KG1 (cell line): ENCODE data around the gene ABCA5.

Source experiments
- DNase-seq: peaks from one replicate; lab custom pipeline; 2025; lab: John Stamatoyannopoulos, UW

The ABCA5 gene

DNA sequence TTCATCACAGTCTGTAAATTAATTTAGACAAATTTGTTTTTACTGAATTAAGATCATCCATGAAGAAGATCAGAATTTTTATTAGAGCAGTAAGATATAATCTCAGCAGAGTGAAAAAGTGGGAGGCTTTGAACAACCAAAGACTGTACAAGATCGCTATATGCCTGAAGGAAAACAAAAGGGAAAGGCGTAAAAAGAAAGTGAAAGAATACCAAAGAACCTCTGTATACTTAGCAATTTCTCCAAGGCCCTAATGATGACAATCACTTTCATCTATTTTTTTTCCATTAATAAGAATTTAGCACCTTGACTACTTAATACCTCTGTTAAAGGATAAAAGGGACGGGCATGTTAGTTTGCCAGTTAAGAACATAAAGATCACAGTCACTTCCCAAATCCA, 59.7 kb downstream of the ABCA5 start:
- no peak for DNase-seq

DNA sequence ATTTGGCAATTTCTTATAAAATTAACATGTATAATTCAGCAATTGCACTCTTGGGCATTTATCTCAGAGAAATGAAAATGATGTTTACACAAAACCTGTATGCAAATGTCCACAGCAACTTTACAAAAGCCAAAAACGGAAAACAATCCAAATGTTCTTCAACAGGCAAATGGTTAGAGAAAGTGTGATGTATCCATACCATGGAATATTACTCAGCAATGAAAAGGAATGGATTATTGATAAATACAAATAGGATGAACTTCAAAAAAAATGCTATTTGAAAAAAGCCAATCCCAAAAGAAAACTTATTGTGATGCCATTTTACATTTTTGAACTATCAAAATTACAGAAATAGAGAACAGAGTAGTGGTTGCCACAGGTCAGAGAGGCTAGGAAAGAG, 61.1 kb downstream of the ABCA5 start:
- no peak for DNase-seq

DNA sequence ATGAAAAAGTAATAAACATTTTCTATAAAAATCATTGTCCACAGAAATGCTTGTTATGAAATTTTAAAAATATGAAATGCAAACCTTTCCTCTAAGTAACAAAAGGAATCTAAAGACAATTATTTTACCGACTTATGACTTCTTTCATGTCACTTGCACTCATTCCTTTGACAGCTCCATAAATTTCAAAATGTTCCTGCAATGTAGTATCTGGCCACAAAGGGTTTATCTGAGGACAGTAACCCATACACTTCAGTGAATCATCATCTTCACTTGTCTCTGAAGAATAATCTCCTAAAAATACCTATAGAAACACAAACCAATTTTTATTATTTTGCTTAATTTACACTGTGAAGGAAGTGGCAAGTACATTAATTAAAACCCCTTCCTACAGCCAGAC, 72.7 kb downstream of the ABCA5 start:
- no peak for DNase-seq

DNA sequence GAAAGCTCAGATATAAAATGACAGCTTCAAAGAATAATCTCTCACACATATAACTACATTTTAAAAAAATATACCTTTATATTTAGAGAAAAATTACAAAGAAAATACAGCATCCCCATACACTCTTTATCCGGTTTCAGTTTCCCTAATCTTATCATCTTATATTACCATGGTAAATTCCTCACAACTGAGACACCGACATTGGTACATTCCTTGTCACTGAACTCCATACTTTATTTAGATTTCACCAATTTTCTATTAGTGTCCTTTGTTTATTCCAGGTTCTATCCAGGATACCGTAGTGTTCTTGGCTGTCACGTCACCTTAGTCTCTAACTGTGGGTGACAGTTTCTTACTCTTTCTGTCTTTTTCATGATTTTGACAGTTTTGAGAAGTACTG, 76.3 kb downstream of the ABCA5 start:
- no peak for DNase-seq

DNA sequence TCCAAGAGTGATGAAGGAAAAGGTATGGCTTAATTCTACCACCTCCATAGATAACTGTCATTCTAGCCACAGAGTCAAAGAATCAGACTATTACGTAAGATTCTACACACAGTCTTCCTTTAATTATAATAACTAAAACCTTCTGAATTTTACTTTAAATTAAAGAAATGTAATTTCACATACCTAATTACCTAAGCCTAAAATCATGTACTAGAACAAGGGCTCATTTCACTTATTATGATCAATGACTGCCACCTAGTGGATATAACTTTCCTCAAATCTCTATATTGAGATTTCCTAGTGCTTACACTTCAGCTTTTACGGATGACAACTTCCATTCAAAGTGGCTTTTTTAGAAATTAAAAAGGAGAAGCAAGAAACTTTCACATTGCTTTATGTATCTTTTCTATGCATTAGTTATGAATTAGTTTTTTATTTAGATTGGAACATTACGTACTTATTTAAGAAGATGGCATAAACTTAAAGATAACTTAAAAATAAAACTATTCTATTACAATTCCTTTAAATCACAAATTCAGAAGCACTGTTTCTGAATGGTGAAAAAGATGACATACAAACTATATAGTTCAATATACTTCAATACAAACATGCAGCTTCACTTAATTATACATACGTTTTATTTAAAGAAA, 80.1 kb downstream of the ABCA5 start:
- DNase-seq: peak; percentile 28

DNA sequence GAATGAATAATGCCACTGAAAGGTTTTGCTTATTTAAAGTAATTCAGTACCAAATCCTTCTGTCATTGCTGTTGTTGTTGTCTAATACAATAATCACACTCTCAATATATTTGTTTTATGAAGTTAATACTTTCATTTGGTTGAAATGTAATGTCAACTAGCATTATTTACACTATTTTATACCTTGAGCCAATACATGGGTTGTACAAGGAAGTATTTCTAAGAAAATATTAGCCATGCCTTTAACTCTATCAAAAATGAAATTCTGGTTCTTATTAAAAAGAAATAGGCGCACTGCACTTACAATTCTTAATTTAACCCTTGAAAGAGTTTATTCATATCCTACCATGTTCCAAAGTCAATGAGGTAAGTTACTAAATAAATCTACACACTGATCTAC, 80.7 kb downstream of the ABCA5 start:
- DNase-seq: no peak

DNA sequence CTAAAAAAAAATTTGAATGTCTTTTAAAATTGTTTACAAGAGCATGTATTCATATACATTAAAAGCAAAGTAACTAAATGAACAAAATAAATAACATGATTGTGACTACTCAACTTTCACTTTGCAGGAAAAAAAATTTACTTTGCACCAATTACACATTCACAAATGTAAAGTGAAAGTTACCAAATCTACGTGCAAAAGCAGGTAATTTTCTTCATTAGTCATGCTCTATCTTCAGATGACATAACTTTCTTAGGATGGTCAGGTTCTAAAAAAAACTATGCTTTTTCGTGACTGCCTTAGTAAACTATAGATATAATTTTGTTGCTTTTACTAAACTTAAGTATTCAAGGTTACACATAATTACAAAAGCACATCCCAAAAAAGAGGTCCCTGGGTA, 81.3 kb downstream of the ABCA5 start:
- DNase-seq: no peak

DNA sequence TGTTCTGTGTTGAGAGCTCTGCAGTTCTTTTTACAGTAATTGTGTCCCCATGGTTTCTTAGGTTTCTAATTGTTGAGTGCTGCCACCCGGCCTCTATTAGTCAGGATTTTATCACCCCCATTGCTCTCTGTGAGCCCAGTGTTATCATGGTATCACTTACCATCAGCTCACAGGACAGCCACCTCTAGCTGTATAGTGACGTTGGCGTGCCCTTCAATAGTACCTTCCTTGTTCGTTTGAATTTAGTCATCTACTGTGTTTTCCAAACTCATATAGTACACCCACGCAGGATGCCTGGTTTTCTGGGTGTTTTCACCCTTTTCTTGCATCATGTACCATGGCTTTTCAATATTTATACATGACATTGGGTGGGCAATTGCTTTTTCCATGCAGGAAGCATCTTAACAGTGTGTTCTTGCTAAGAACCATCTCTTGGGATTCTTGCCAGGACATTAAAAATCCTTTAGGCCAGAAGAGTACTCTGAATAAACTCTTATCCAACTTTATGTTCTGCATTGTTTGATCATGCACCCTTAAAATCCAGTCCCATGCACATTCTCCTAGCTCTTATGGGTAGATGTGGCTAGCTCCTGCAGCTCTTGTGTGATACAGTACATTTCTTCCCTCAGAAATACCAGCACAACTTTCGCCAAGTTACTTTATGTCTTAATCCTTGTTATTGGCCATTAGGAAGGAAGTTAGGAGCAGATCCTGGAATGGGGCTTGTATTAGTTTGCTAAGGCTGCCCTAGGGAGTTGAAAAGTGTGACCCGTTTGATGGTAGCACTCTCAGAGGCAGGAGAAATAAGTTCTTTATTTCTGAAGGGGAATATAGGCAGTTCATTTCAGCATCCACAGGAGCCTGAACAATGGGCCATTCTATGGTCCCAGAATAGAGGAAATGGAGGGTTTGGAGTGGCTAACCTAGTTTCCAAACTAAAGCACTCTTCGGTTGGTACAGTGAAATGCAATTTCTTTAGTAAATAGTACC, 87.0 kb downstream of the ABCA5 start:
- DNase-seq: no peak

DNA sequence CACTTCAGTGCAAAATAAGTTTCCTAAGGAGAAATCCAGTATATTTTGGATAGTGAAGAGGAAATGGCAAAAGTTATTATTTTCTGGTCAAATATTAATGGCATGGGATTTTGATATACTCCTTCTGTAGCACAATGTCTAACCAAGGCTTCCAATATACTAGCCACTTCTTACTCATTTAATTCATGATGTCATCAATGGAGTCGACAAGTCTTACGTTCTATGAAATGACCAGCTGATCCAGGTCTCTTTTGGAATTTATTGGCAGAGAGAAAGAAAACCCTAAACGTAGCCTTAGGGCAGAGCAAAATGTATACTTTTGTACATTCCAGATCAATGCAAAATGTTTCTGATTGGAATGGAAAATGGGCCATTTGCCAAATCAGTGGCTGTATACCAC, 90.0 kb downstream of the ABCA5 start:
- no peak for DNase-seq

DNA sequence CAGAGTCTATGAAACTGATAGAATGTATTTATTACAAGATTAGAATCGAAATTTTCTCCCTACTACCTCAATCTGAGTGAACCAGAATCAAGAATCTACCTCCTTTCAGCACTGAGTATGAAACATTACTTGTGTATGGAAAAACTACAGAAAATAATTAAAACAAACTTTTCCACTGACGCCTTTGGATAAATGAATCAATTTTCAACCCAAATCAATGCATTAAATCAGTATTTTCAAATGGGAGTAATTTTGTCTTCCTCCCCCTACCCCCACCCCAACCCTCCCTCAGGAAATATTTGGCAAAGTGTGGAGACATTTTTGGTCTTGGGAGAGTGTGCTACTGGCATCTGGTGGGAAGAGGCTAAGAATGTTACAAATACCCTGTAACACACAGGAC, 90.5 kb downstream of the ABCA5 start:
- DNase-seq: no peak

DNA sequence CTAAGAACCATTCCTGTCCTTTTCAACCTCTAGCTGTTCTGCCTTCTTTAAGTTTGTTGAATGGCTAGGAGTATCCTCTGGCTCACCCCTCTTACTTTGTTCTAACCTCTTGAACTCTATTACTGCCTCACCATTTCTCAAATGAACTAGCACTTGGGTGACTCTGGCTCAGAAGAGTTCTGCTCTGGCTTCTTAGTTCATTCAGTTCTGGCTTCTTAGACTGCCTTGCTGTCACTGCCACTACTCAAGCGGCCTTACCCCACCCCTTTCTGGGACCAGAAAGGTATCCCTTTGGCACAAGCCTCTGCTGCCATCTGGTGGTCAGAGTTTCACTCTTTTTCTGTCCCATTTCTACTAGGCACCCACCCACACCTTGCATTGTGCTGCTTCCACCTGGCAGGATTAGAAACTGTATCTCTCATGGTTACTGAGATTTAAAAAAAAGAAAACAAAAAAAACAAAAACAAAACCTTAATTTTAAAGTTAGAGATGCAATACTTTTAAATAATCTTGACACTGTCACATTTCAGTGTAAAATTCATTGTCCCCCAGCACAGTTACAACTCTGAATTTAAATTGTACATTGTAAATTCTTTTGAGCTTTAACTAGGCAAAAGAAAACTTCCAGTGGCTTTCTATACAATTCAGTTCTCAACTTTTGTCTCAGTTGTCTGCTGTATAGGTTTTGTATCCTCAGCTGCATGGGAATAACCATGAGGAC, 91.4 kb downstream of the ABCA5 start:
- DNase-seq: peak; percentile 60

DNA sequence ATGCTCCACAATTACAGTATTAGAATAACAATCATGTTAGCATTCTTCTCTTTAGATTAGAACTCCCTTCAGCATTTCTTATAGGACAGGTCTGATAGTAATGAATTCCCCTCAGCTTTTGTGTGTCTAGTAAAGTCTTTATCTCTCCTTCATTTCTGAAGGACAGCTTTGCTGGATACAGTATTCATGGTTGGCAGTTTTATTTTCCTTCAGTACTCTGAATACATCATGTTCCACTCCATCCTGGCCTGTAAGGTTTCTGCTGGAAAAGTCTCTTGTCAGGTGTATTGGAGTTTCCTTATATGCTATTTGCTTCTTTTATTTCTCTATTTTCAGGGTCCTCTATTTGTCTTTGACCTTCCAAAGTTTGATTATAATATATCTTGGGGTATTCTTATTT, 94.3 kb downstream of the ABCA5 start:
- DNase-seq: no peak

DNA sequence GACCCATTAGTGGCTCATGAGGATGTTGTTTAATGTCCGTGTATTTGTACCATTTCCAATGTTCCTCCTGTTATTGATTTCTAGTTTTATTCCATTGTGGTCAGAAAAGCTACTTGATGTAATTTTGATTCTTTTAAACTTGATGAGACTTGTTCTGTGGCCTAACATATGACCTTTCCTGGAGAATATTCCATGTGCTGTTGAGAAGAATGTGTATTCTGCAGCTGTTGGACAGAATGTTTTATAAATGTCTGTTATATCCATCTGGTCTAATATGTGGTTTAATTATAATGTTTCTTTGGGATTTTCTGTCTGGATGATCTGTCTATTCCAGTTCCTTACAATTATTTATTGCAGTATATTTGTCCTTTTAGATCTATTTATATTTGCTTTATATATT, 95.4 kb downstream of the ABCA5 start:
- DNase-seq: no peak

DNA sequence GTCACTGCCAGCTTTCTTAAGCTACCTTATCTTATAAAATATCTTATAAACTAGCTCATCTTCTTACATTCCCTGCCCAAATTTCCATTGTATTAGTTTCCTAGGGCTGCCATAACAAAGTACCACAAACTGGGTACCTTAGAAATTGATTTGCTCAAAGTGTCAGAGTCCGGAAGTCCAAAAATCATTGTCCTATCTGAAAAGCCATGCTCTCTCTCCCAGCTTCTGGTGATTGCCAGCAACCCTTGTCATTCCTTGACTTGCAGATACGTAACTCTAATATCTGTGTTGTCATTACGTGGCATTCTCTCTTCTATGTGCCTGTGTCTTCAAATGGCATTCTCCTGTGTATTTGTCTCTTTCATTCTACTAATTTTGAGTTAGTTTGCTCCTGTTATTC, 96.0 kb downstream of the ABCA5 start:
- no peak for DNase-seq

DNA sequence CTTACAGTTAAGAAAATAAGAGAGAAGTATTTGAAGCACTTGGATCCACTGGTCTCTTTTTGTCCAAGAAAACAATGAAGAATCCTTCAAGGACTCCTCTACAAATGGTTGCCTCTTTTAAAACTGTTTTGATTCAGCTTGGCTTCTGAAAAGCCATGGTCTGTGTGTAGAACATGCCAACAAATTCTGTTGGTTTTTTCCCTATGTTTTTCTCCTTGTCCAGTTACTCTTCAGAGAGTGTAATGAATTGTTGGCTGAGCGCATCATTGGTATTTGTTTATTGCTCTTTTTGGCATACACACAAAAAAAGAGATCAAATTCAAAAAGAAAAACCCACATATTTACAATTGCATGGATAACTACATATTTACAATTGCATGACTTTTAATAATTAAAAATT, 98.4 kb downstream of the ABCA5 start, which contains the start of gene ABCA10:
Gene ABCA10, minus strand, starts transcription at position 249 of the 400 bp plus-strand sequence. CDS start 3,466 bp downstream, outside the sequence.
- DNase-seq: no peak

DNA sequence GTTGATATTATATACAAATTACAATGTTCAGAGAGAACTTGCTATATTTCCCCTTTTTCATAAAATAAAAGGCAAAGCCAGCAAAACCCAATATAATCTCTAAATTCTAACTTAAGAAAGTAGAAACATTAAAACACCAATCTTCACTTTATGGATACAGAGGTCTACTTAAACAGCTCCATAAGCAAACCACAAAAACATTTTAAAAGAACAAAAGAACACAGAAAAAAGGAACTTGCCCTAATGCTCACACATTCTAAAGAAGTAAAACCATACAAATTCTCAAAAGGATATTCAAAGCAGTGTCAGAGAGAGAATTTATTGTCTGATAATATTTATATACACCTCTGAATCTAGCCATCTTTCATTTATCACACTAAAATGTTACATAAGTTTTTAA, 98.9 kb downstream of the ABCA5 start:
- DNase-seq: no peak

DNA sequence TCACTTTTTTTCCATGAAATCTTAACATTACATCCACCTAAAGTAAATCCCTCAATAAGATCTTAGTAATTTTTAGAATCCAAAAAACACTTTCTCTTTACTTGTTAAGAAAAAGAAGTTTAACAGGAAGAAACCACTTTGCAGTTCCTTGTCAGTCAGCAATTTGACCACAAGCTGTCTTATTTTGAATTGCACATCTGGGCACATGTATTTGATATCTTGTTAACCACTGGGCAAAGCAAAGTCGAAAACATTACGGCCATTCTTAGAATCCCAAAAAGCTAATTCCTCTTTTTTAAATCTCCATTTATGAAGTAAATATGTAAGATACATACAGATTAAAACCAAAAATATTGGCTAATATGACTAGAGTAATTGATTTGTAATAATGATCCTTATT, 99.4 kb downstream of the ABCA5 start:
- peak; percentile 22 for DNase-seq

DNA sequence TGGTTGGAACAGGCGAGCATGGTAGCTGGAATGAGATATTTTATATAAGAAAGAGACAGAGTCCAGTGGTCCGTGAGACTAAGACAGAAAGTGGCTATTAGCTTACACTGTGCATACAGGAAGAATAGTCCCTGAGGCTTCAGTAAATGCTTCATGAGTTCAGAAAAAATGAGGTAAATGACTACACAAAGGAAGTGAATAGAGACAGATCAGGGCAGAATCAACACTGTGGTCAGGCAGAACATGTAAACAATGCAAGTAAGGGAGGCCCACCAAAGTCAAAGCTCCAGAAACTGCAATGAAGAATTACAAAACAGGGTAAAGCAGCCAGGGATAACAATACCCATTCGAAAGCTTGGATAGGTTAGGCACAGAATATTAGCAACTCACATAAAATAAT, 103.1 kb downstream of the ABCA5 start:
- no peak for DNase-seq

DNA sequence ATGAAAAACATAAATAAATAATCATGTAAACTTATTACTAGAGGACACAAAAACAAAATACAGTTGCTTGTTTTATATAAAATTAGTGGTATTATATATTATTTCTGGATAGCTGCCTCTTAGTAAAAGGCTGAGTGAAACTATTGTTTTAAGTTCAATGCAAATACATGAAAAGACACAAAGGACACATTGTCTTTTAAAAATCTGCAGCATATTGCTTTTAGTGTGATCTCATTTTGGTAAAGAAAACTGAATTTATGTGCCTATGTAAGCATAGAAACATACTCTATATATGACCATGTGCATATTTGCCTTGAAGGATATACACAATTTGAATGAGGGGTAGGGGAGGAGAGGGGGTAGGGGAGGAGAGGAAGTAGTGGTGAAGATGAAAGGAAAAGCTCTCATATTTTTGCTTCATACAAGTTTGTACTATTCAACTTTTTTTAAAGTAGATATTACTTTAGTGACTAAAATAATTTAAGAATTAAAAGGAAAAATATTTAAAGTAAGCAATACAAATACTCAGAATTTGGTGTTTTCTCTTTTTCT, 104.2 kb downstream of the ABCA5 start:
- DNase-seq: no peak

DNA sequence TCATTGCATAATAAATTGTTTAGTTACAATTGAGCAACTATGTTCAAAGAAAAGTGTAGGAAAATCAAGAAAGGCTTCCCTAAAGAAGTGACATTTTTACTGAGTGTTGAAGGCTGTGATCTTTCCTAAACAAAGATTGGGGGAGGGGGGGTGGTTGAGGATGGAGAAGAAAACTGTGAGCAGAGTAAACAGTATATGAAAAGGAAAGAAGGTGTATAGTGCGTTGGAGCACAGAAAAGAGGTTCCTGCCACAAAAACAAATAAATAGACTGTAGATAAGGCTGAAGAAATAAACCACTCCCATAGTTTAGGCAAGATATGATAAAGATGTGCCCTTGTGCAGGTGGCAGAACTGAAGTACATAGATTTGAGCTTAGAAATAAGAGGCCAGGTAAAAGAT, 106.8 kb downstream of the ABCA5 start:
- no peak for DNase-seq

DNA sequence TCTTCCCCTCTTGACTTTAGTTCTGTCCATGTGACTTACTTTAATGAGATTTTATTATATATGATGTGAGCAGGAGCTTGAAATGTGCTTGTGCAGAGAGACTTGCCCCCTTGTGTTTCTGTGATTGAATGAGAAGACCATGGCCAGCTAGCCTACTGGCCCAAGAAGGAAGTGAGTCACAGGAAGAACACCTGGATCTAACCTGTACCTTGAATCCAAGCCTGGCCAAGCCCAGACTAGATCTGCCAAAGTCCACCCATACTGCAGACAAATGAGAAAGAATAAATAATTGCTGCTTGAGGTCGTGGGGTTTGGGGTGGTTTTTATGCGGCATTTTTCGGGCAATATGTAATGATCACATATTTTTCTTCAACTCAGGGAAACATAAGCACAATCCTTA, 107.9 kb downstream of the ABCA5 start:
- DNase-seq: no peak

DNA sequence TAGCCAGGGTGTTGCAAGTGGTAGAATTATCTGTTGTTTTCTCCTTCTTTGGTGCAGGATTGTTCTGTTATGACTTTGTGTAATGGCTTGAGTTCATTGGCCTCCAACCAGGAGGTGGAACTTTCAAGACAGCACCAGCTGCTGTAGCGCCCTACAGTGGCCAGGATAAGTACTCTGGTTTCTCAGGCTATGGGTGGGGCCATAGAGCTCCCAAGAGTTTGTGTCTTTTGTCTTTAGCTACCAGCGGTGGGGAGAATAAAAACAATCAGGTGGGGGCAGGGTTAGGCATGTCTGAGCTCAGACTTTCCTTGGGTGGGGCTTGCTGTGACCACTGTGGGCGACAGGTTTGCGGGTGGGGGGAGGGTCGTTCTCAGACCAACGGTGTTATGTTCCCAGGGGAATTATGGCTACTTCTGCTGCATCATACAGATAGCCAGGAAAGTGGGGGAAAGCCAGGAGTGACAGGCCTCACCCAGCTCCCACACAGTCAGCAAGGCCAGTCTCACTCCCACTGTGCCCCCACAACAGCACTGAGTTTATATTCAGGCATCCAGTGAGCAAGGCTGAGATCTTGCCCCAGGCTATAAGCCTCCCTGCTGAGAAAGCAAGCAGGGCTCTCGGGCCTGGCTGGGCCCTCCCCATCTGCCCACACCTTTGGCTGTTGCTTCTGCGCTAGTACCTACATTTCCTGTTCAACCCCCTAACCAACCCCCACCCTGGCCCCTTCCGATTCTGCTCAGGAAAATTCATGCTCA, 113.7 kb downstream of the ABCA5 start:
- DNase-seq: no peak
